Heart left ventricle (tissue), 16 donors: ENCODE results near the gene TNRC6C. TPM values are rescaled to one million over a fixed set of nuclear protein-coding genes. Genes with fewer than 3 reads are reported as not detected.

Experiments
- ATAC-seq, 4 donors: fragments of 200-7000 bp; cut with Tn5 transposase; one replicate each; pipeline ENCODE4 v1.9.1; 2020 to 2022; ENCODE audit warnings: moderate library complexity in 4 of 4, mild to moderate bottlenecking in 3 of 4, moderate number of reproducible peaks in 1 of 4
- DNase-seq, 5 donors: peaks; one replicate each; pipeline ENCODE4 v3.0.0-alpha.2; 2020
- H3K27ac ChIP-seq, 12 donors: fragments of 200-600 bp; sonication (generic) in 4 of 12; one replicate each; pipeline versions ENCODE4 v1.5.0 to v1.8.0; 2016 to 2022; ENCODE audit warnings: mild to moderate bottlenecking in 2 of 12
- H3K27me3 ChIP-seq, 9 donors: fragments of 200-600 bp; sonication (generic) in 2 of 9; one replicate each; pipeline versions ENCODE4 v1.5.1 to v1.8.0; 2016 to 2022; ENCODE audit warnings: mild to moderate bottlenecking in 3 of 9
- H3K36me3 ChIP-seq, 9 donors: fragments of 200-600 bp; sonication (generic) in 2 of 9; one replicate each; pipeline versions ENCODE4 v1.5.0 to v1.8.0; 2018 to 2022; ENCODE audit warnings: mild to moderate bottlenecking in 2 of 9
- H3K4me1 ChIP-seq, 12 donors: fragments of 200-600 bp; sonication (generic) in 4 of 12; one replicate each; pipeline versions ENCODE4 v1.5.0 to v1.8.0; 2016 to 2022; ENCODE audit warnings: mild to moderate bottlenecking in 3 of 12
- H3K4me3 ChIP-seq, 12 donors: fragments of 200-600 bp; sonication (generic) in 4 of 12; one replicate each; pipeline versions ENCODE4 v1.5.0 to v1.8.0; 2017 to 2022; ENCODE audit warnings: mild to moderate bottlenecking in 9 of 12, moderate library complexity in 4 of 12
- H3K9me3 ChIP-seq, 12 donors: fragments of 200-600 bp; sonication (generic) in 4 of 12; one replicate each; pipeline versions ENCODE4 v1.5.0 to v1.8.0; 2016 to 2022; ENCODE audit warnings: mild to moderate bottlenecking in 1 of 12
- CTCF ChIP-seq, 12 donors: fragments of 200-600 bp; sonication (generic) in 4 of 12; IDR thresholded peaks; one replicate each; pipeline versions ENCODE4 v1.5.0 to v1.8.0; 2018 to 2022; ENCODE audit warnings: antibody characterized with exemption in 12 of 12, mild to moderate bottlenecking in 5 of 12
- POLR2A ChIP-seq, 2 donors: fragments of 450-650 bp; IDR thresholded peaks; one replicate each; pipeline ENCODE4 v1.6.1; 2017; ENCODE audit warnings: antibody characterized with exemption in 2 of 2, mild to moderate bottlenecking in 2 of 2, moderate library complexity in 2 of 2
- WGBS, 4 donors: extraction: QIAGEN DNeasy Blood & Tissue Kit in 2 of 4; methylation state at CpG; one replicate each; pipeline versions ENCODE4 v1.1.5 to v1.1.7; 2013 to 2018; 5-methylcytosine and 5-hydroxymethylcytosine counted together
- intact Hi-C, 10 donors: fragments of 100-400 bp; cut with DNase I; formaldehyde crosslinking; loops; one replicate each; pipeline versions ENCODE4 v1.11.1 to v1.14.2; 2022
- polyA plus RNA-seq, 2 donors: library from polyadenylated mRNA; stranded (reverse); fragments of 200-250 nt; gene quantifications; one replicate each; pipeline ENCODE4 v1.2.3, GENCODE V29; 2013
- total RNA-seq, 9 donors: library from RNA; depleted of rRNA in 2 of 9; stranded (reverse); fragments of >200 nt in 2 of 9; fragmentation: NEBNext Ultra II Directional in 3 of 9; extraction: Animal tissue kit (Norgen Biotek cat#: 25700) in 3 of 9; gene quantifications; one replicate each; pipeline versions ENCODE4 v1.1.0 to v1.2.4, GENCODE V29; 2016 to 2023
- donor health status: ischemic (EF 13 %, LVEDD 7.1; RV severe dilation, severe dysfunction).
- donor health status: healthy with polysubstance abuse.
- donor health status: DM: no; HTN: yes; CAD: no.
- donor health status: DM: no; HTN: no; CAD: no.
- donor health status: ischemic (EF 25% LVEDD 6.9; RV normal size, moderate dysfunction).
- donor health status: ischemic (EF 25% LVEDD 5.7; RV mildly dilated, moderate dysfunction).
- donor health status: healthy.
- donor health status: DM: yes; HTN: yes; CAD: no.
- donor health status: ischemic (EF 35%, LVEDD 5.7; RV mildly dilated, moderate dysfunction).
- donor health status: nonischemic (EF 11% LVEDD 7.7; RV severe dilation, severe dysfunction).
- donor health status: DM: yes; HTN: yes; CAD: no.
- donor health status: PGD.
- donor health status: ischemic (EF 29% LVEDD 5.4; RV normal size, mild dysfunction).
- donor health status: nonischemic (EF 23%, LVEDD 6.1; RV moderate dilation, normal function).

TNRC6C gene
- total and polyA plus RNA-seq, 11 donors, result 7.7 to 24.7 (median 19.0) TPM

- Histone ChIP-seq H3K36me3 (peaks cover 0 to 84% (median 22%) of the 10 kb centered on the region in 9 donors), H3K27me3 (no peaks in the 10 kb centered on the region), H3K9me3 (no peaks in the 10 kb centered on the region), H3K4me3 (no peak overlapping the region), H3K27ac (no peak overlapping the region), H3K4me1 (peaks cover 0 to 40% (median 23%) of the 10 kb centered on the region in 12 donors)
- no peak for DNase-seq
- ATAC-seq, result no peak
- 95 to 98% (median 96%) methylated on average over 9 of the region's 9 CpGs for WGBS, 4 donors
- TF ChIP-seq POLR2A (IDR thresholded peaks at IDR 0.05), result no peak
- no peak for TF ChIP-seq CTCF (IDR thresholded peaks at IDR 0.05)
- intact Hi-C loops, result loop anchor here in 5 of 10 donors (10.0 kb wide), 1 partner anchor 308 kb away; no protein-coding TSS in a partner anchor
Observed at GRCh38 chr17:78116411-78116810, 157.9 kb downstream of the TNRC6C start.

- H3K27ac ChIP-seq, result no peak overlapping the region
- 68 to 72% (median 69%) methylated on average over 29 to 41 of the region's 41 CpGs for WGBS, 4 donors
- intact Hi-C loops, result loop anchor here in 5 of 10 donors (10.0 kb wide), 1 partner anchor 307 kb away; no protein-coding TSS in a partner anchor
- peaks cover 0 to 37% (median 22%) of the 10 kb centered on the region in 12 donors for H3K4me1 ChIP-seq
- peaks cover 0 to 87% (median 28%) of the 10 kb centered on the region in 9 donors for H3K36me3 ChIP-seq
- DNase-seq (peak in 2 of 5 donors; percentile 37 to 64), ATAC-seq (peak in 2 of 4 donors; percentile 7 to 10)
- no peaks in the 10 kb centered on the region for H3K9me3 ChIP-seq
- peak in 8 of 12 donors; percentile 14 to 47 (median 28) for TF ChIP-seq CTCF (IDR thresholded peaks at IDR 0.05)
- TF ChIP-seq POLR2A (IDR thresholded peaks at IDR 0.05), result no peak
- no peaks in the 10 kb centered on the region for H3K27me3 ChIP-seq
- H3K4me3 ChIP-seq, result no peak overlapping the region
Observed at GRCh38 chr17:78117027-78117981, 158.8 kb downstream of the TNRC6C start.

DNA sequence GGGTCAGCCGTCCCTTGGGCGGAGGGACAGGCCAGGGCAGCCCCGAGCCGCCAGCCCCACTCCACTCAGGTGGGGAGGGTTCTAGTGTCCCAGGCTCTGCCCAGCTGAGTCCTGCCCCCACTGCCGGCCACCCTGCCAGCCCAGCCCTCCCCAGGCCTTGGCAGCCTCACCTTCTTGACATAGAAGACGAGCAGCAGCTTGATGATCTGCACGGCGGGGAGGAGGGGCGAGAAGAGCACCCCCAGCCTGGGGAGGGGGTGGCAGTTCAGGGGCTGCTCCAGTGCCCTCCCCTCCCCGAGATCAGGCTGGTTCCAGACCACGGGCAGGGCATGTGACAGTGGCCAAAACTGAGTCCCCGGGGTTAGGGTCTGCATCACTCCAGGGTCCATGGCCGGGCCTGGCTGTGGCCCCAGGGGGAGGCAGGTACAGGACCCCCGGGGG lies 160.3 kb downstream of the TNRC6C start:
- peaks cover 0 to 87% (median 38%) of the 10 kb centered on the region in 9 donors for H3K36me3 ChIP-seq

More for the DNA sequence above, 160.3 kb downstream of the TNRC6C start:
- intact Hi-C loops, result loop anchor here in 5 of 10 donors (10.0 kb wide), 1 partner anchor 306 kb away; no protein-coding TSS in a partner anchor
- Histone ChIP-seq H3K27ac (no peak overlapping the region), H3K9me3 (no peaks in the 10 kb centered on the region), H3K27me3 (no peaks in the 10 kb centered on the region), H3K4me1 (peaks cover 0 to 27% (median 13%) of the 10 kb centered on the region in 12 donors), H3K4me3 (no peak overlapping the region)
- ATAC-seq (no peak), DNase-seq (peak in 1 of 5 donors; percentile 24)
- no peak for TF ChIP-seq CTCF (IDR thresholded peaks at IDR 0.05)
- no peak for TF ChIP-seq POLR2A (IDR thresholded peaks at IDR 0.05)
- 83 to 98% (median 89%) methylated on average over 6 to 14 of the region's 14 CpGs for WGBS, 4 donors
